GM12878 (cell line): Measurements from ENCODE around the gene FRMD5. TPM values are rescaled to one million over a fixed set of nuclear protein-coding genes. Genes with fewer than 3 reads are reported as not detected.

Source experiments
- ATAC-seq: fragments of 200-7000 bp; cut with Tn5 transposase; 3 replicates; pipeline ENCODE4 v1.9.1; 2020; ENCODE audit warnings: mild to moderate bottlenecking, moderate library complexity
- BruUV-seq: library from RNA; stranded (reverse); fragments of 400-500 nt; replicated peaks from 2 replicates; lab custom pipeline; 2021; lab: Mats Ljungman, UMichigan
- CTCF ChIA-PET: fragments of 300-600 bp; sonication (Branson Sonifier 250); formaldehyde crosslinking; extraction: SDS; loops from one replicate; lab custom pipeline; 2021; ENCODE audit warnings: inconsistent platforms; lab: Yijun Ruan, JAX
- POLR2A ChIA-PET: fragments of 350-600 bp; formaldehyde crosslinking; extraction: SDS; loops from one replicate; lab custom pipeline; 2021; ENCODE audit warnings: inconsistent platforms; lab: Charles Lee
- RAD21 ChIA-PET: fragments of 300-600 bp; sonication (Branson Sonifier 250); formaldehyde crosslinking; loops from one replicate; lab custom pipeline; 2023; ENCODE audit warnings: antibody characterized with exemption; ENCODE audit not compliant: unreplicated experiment; lab: Charles Lee
- SMC1A ChIA-PET: fragments of 300-600 bp; sonication (Branson Sonifier 250); formaldehyde crosslinking; loops from one replicate; lab custom pipeline; 2023; ENCODE audit not compliant: unreplicated experiment, uncharacterized antibody; lab: Charles Lee
- DNase-seq: peaks from one replicate; pipeline ENCODE4 v3.0.0-alpha.2; 2011; ENCODE audit warnings: low read depth, low spot score
- FAIRE-seq: peaks from 3 replicates; lab custom pipeline; 2011; peaks lifted over from hg19 to GRCh38; lab: Jason Lieb, UNC
- H2AFZ ChIP-seq: 2 replicates; pipeline ENCODE4 v1.6.0; 2011; ENCODE audit warnings: low read depth, low read length, control low read depth; ENCODE audit not compliant: control insufficient read depth
- H3K27ac ChIP-seq: 2 replicates; pipeline ENCODE4 v1.5.1; 2011; ENCODE audit warnings: control low read depth; ENCODE audit not compliant: control insufficient read depth, insufficient read depth
- H3K27me3 ChIP-seq, 2 experiments: replicated peaks in 1 of 2; 2 replicates each; pipeline versions ENCODE4 v1.6.0 to v1.6.1; 2011; ENCODE audit warnings: low read length in 1 of 2; ENCODE audit not compliant: control insufficient read depth in 2 of 2, insufficient read depth in 2 of 2
- H3K36me3 ChIP-seq, 2 experiments: 2 replicates each; pipeline ENCODE4 v1.5.1; 2011; ENCODE audit warnings: low read length in 1 of 2; ENCODE audit not compliant: control insufficient read depth in 2 of 2, insufficient read depth in 2 of 2
- H3K4me1 ChIP-seq: 2 replicates; pipeline ENCODE4 v1.6.1; 2011; ENCODE audit warnings: mild to moderate bottlenecking, low read length, moderate library complexity, mixed read lengths; ENCODE audit not compliant: control insufficient read depth, insufficient read depth
- H3K4me2 ChIP-seq: 2 replicates; pipeline ENCODE4 v1.6.0; 2011; ENCODE audit warnings: control low read depth; ENCODE audit not compliant: control insufficient read depth, insufficient read depth
- H3K4me3 ChIP-seq: fragments of 200-600 bp; sonication (generic); 2 replicates; pipeline ENCODE4 v1.5.1; 2016
- H3K79me2 ChIP-seq: 2 replicates; pipeline ENCODE4 v1.6.0; 2011; ENCODE audit warnings: low read length; ENCODE audit not compliant: control insufficient read depth, insufficient read depth
- H3K9ac ChIP-seq: 2 replicates; pipeline ENCODE4 v1.8.0; 2011; ENCODE audit warnings: low read length, control low read depth, mixed read lengths; ENCODE audit not compliant: control insufficient read depth, insufficient read depth
- H3K9me3 ChIP-seq: replicated peaks from 3 replicates; pipeline ENCODE4 v1.5.1; 2011; ENCODE audit warnings: mild to moderate bottlenecking, low read length; ENCODE audit not compliant: control insufficient read depth, insufficient read depth
- H4K20me1 ChIP-seq: 2 replicates; pipeline ENCODE4 v1.6.0; 2011; ENCODE audit not compliant: control insufficient read depth, insufficient read depth
- ASH2L ChIP-seq: fragments of 300-600, 200-600 bp; sonication (generic); IDR thresholded peaks from 2 replicates; pipeline ENCODE4 v1.6.1; 2017; ENCODE audit warnings: low read depth, mild to moderate bottlenecking, borderline replicate concordance
- BCL3 ChIP-seq: IDR thresholded peaks from 2 replicates; pipeline ENCODE4 v1.6.1; 2011; ENCODE audit warnings: borderline replicate concordance, low read depth, mild to moderate bottlenecking, moderate library complexity, low read length; ENCODE audit not compliant: insufficient read depth, poor library complexity, severe bottlenecking
- BMI1 ChIP-seq: fragments of 450-650 bp; IDR thresholded peaks from 2 replicates; pipeline ENCODE4 v1.6.1; 2016; ENCODE audit warnings: mild to moderate bottlenecking, moderate library complexity, borderline replicate concordance
- ESRRA ChIP-seq: IDR thresholded peaks from 2 replicates; pipeline ENCODE4 v1.6.1; 2012; ENCODE audit warnings: mild to moderate bottlenecking, low read length, improper control_type of control experiment
- HSF1 ChIP-seq: fragments of 150-350 bp; IDR thresholded peaks from 2 replicates; pipeline ENCODE4 v1.6.1; 2014; ENCODE audit warnings: mild to moderate bottlenecking, low read depth, low read length
- IRF3 ChIP-seq: fragments of 450-650 bp; IDR thresholded peaks from 2 replicates; pipeline ENCODE4 v1.6.1; 2014; ENCODE audit warnings: mild to moderate bottlenecking
- MEF2A ChIP-seq: IDR thresholded peaks from 2 replicates; pipeline ENCODE4 v1.6.1; 2011; ENCODE audit warnings: low read depth, mild to moderate bottlenecking, low read length, moderate library complexity; ENCODE audit not compliant: insufficient read depth
- PRDM15 ChIP-seq: fragments of 450-650 bp; formaldehyde crosslinking; IDR thresholded peaks from 2 replicates; pipeline ENCODE4 v1.4.0; 2020; ENCODE audit warnings: mild to moderate bottlenecking, moderate library complexity
- RB1 ChIP-seq: fragments of 450-650 bp; formaldehyde crosslinking; IDR thresholded peaks from 2 replicates; pipeline ENCODE4 v1.6.1; 2017; ENCODE audit warnings: mild to moderate bottlenecking, borderline replicate concordance
- SMAD1 ChIP-seq: fragments of 450-650 bp; IDR thresholded peaks from 2 replicates; pipeline ENCODE4 v1.6.1; 2018; ENCODE audit warnings: mild to moderate bottlenecking, low read depth; ENCODE audit not compliant: partially characterized antibody
- TBL1XR1 ChIP-seq: IDR thresholded peaks from 2 replicates; pipeline ENCODE4 v1.6.1; 2012; ENCODE audit warnings: low read depth, low read length, improper control_type of control experiment
- ZBTB4 ChIP-seq: fragments of 450-650 bp; formaldehyde crosslinking; IDR thresholded peaks from 2 replicates; pipeline ENCODE4 v1.4.0; 2022; ENCODE audit warnings: mild to moderate bottlenecking, moderate library complexity
- ZNF207 ChIP-seq: fragments of 450-650 bp; IDR thresholded peaks from 2 replicates; pipeline ENCODE4 v1.6.1; 2014; ENCODE audit warnings: antibody characterized with exemption, mild to moderate bottlenecking, borderline replicate concordance
- WGBS: methylation state at CpG from one replicate; pipeline ENCODE4 v1.1.6; 2016; ENCODE audit warnings: low lambda C conversion rate; ENCODE audit not compliant: insufficient replicate concordance, insufficient coverage; ENCODE audit errors: missing lambda C conversion rate; 5-methylcytosine and 5-hydroxymethylcytosine counted together
- in situ Hi-C: fragments of 300-500 bp; cut with MboI; formaldehyde crosslinking; loops from 9 replicates; pipeline ENCODE4 v1.14.3; 2018; ENCODE audit warnings: mixed read lengths
- intact Hi-C: fragments of 100-400 bp; cut with micrococcal nuclease; formaldehyde crosslinking; loops from one replicate; pipeline ENCODE4 v1.14.2; 2022; ENCODE audit not compliant: unreplicated experiment
- polyA plus RNA-seq, 11 experiments: library from polyadenylated mRNA; depleted of rRNA in 4 of 11; unstranded in 6 of 11; stranded (reverse) in 5 of 11; fragments of >200 nt; fragmentation: Nextera tagmentation in 4 of 11; fragmentation: Illumina TruSeq in 1 of 11; extraction: Ambion mirVana in 4 of 11; extraction: Trizol in 1 of 11; gene quantifications; 1 replicate in 1 of 11; 2 replicates in 10 of 11; pipeline versions ENCODE4 v1.2.1 to v1.2.3, GENCODE V29; 2011 to 2016; ENCODE audit warnings: inconsistent platforms in 2 of 11, missing spikeins in 2 of 11, low read depth in 1 of 11
- total RNA-seq, 4 experiments: library from RNA; depleted of rRNA in 3 of 4; stranded (reverse); fragments of >200 nt in 3 of 4; fragmentation: Illumina TruSeq in 1 of 4; extraction: Trizol in 1 of 4; gene quantifications; 2 replicates each; pipeline versions ENCODE4 v1.2.1 to v1.2.3, GENCODE V29; 2013 to 2021

FRMD5 gene
- total and polyA plus RNA-seq, 10 of the 15 experiments (the other 5 are each of a cell fraction or from before 2014, with no cell fraction given) = 0.26 to 6.4 (median 0.68) TPM; not detected in 1

GRCh38 chr15:44136991-44137477 lies 58.0 kb downstream of the FRMD5 start:
- POLR2A ChIA-PET = no interaction called here
- DNase-seq = no peak
- BruUV-seq = no TSS peak
- no peak overlapping the region for H3K9ac ChIP-seq
- no peak overlapping the region for H3K4me3 ChIP-seq
- SMC1A ChIA-PET = no interaction called here
- no peaks in the 10 kb centered on the region for H3K9me3 ChIP-seq
- H3K36me3 ChIP-seq = no peaks in the 10 kb centered on the region
- H3K27ac ChIP-seq = no peak overlapping the region
- CTCF ChIA-PET = no interaction called here
- no peaks in the 10 kb centered on the region for H3K4me1 ChIP-seq
- 57% methylated on average over 3 of the region's 3 CpGs for WGBS
- RAD21 ChIA-PET = no interaction called here
- ATAC-seq = no peak
- H4K20me1 ChIP-seq = no peaks in the 10 kb centered on the region
- no peak for FAIRE-seq
- H3K27me3 ChIP-seq = no peaks in the 10 kb centered on the region
- no peaks in the 10 kb centered on the region for H3K79me2 ChIP-seq
- intact Hi-C loops (loop anchor here (10.0 kb wide), 1 partner anchor 58 kb away; the partner anchor contains the start of gene FRMD5), in situ Hi-C loops (no loop called here)
- no peak overlapping the region for H2AFZ ChIP-seq
- H3K4me2 ChIP-seq = no peak overlapping the region
- TF ChIP-seq MEF2A (no peak), BMI1 (no peak), ZBTB4 (CRISPR knock-in tag) (no peak), ASH2L (no peak), ZNF207 (no peak), TBL1XR1 (no peak), ESRRA (no peak), IRF3 (no peak), SMAD1 (no peak), HSF1 (no peak), PRDM15 (CRISPR knock-in tag) (no peak), BCL3 (no peak), RB1 (no peak)
